Thoracic aorta (tissue), 2 donors: ENCODE measurements around the gene CCDC43. TPM values are rescaled to one million over a fixed set of nuclear protein-coding genes. Genes with fewer than 3 reads are reported as not detected.
"Not testable (repeated sequence)": the region's sequence is repeated elsewhere in the genome, so short reads cannot be mapped to it uniquely, and the experiment has no call there.

ENCODE experiments used
- ATAC-seq: fragments of 150-250 bp; one replicate; pipeline ENCODE4 v1.8.0; 2017; ENCODE audit warnings: low read depth; ENCODE audit not compliant: insufficient number of reproducible peaks, low FRiP score
- DNase-seq: peaks from one replicate; pipeline ENCODE4 v3.0.0-alpha.2; 2020; ENCODE audit warnings: low spot score
- H3K27ac ChIP-seq, 2 donors: fragments of 200-600 bp; sonication (generic); 1 replicate in 1 of 2; 2 replicates in 1 of 2; pipeline ENCODE4 v1.5.1; 2016; ENCODE audit warnings: mild to moderate bottlenecking in 2 of 2, moderate library complexity in 2 of 2
- H3K27me3 ChIP-seq: fragments of 200-600 bp; sonication (generic); replicated peaks from 2 replicates; pipeline ENCODE4 v1.6.0; 2016; ENCODE audit warnings: mild to moderate bottlenecking; ENCODE audit not compliant: insufficient read depth
- H3K36me3 ChIP-seq: fragments of 200-600 bp; sonication (generic); one replicate; pipeline ENCODE4 v1.5.1; 2016
- H3K4me1 ChIP-seq, 2 donors: fragments of 200-600 bp; sonication (generic); 1 replicate in 1 of 2; 2 replicates in 1 of 2; pipeline versions ENCODE4 v1.5.1 to v1.6.0; 2016; ENCODE audit warnings: low read depth in 2 of 2, mild to moderate bottlenecking in 1 of 2; ENCODE audit not compliant: control insufficient read depth in 1 of 2
- H3K4me3 ChIP-seq: fragments of 200-600 bp; sonication (generic); 2 replicates; pipeline ENCODE4 v1.5.1; 2016; ENCODE audit warnings: mild to moderate bottlenecking
- H3K9me3 ChIP-seq: fragments of 200-600 bp; sonication (generic); 2 replicates; pipeline ENCODE4 v1.5.1; 2016
- total RNA-seq, 2 donors: library from RNA; depleted of rRNA; stranded (reverse); fragments of >200 nt; gene quantifications; one replicate each; pipeline versions ENCODE4 v1.1.0 to v1.2.3, GENCODE V29; 2016
- TF ChIP-seq, protein P1 (sequence below): fragments of 200-600 bp; sonication (generic); IDR thresholded peaks from one replicate; pipeline ENCODE4 v1.5.1; 2019; ENCODE audit warnings: antibody characterized with exemption

CCDC43 gene
- total RNA-seq, 2 donors from 2014 or later, result 8.0 to 18.8 TPM

DNA sequence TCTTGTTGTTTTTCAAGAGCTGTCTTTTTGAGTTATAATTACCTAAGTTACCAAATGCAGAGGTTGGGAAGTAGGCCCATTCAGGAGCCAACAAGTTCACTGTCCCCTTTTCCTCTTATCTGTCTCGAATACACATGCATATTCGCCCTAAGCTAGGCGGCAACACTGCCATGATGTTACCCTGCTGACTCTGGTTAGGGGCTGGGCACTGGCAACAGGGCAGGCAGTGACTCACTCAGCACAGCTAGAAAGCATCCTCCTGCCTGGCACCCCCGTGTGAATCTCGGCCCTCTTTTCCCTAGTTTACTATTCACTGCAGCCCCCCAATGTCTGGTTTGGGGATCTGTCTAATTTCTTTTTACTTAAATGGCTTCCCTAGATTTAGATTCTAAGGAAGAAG is 32.7 kb upstream of the CCDC43 start:
- no peak overlapping the region for H3K27ac ChIP-seq
- H3K36me3 ChIP-seq, result peaks cover 4% of the 10 kb centered on the region
- TF ChIP-seq, protein P1, sequence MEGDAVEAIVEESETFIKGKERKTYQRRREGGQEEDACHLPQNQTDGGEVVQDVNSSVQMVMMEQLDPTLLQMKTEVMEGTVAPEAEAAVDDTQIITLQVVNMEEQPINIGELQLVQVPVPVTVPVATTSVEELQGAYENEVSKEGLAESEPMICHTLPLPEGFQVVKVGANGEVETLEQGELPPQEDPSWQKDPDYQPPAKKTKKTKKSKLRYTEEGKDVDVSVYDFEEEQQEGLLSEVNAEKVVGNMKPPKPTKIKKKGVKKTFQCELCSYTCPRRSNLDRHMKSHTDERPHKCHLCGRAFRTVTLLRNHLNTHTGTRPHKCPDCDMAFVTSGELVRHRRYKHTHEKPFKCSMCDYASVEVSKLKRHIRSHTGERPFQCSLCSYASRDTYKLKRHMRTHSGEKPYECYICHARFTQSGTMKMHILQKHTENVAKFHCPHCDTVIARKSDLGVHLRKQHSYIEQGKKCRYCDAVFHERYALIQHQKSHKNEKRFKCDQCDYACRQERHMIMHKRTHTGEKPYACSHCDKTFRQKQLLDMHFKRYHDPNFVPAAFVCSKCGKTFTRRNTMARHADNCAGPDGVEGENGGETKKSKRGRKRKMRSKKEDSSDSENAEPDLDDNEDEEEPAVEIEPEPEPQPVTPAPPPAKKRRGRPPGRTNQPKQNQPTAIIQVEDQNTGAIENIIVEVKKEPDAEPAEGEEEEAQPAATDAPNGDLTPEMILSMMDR, result no peak
- H3K4me3 ChIP-seq, result no peak overlapping the region
- no peaks in the 10 kb centered on the region for H3K4me1 ChIP-seq
- ATAC-seq (no peak), DNase-seq (no peak)
- no peaks in the 10 kb centered on the region for H3K27me3 ChIP-seq
- no peaks in the 10 kb centered on the region for H3K9me3 ChIP-seq

DNA sequence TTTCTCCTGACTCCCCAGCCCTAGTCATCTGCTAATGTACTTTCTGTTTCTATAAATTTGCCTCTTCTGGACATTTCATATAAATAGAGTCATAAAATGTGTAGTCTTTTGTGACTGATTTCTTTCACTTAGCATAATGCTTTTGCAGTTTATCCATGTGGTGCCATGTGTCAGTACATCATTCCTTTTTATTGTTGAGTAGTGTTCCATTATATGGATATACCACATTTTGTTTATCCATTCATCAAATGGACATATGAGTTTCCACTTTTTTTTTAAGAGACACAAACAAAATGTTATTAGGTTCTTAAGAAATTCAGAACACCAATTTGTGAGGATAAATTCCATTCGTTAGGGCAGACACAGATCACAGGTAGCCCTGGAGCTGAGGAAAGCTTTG is 29.9 kb upstream of the CCDC43 start:
- DNase-seq (no peak), ATAC-seq (no peak)
- Histone ChIP-seq H3K4me3 (no peak overlapping the region), H3K4me1 (no peaks in the 10 kb centered on the region), H3K27ac (no peak overlapping the region), H3K36me3 (peaks cover 4% of the 10 kb centered on the region), H3K9me3 (no peaks in the 10 kb centered on the region), H3K27me3 (no peaks in the 10 kb centered on the region)
- TF ChIP-seq, protein P1, result no peak

DNA sequence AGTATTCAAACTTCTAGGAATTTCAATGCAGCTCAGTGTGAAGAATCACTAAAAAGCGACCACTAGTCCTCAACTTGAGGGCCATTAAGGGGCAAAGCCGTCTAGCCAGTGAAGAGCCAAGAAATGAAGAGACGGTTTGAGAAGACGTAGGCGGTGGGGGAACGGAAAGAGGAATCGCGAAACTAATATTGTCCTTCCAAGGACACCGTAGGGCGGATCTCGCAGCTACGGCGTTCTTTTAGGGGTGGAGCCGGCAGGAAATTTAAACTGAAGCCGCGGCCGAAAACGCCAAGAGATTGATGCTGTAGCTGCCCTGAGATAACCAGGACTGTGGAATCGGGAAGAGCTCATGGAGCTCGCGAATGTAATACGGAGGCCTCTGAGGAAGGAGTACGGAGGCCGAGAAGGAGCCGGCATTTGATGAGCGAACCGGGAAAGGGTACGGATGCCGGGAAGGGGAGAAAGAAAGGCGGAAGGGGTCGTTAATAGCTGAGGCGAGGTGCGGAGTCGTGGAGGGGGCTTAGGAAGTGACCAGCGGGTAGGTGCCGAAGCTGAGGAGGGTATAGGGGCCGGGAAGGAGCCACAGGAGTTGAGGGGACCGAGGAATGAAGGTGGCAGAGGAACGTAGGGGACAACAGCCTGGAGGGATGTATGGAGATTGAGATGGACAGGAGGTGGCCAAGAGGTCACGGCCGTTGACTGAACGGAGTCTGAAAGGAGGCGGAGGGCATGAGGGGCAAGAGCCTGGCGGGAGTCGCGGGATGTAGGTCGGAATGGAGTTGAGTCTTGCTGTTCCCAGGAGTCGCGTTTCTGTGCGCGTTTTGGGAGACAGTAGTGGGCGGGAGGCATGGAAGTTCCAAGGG is 19.1 kb upstream of the CCDC43 start, which contains the start of gene DBF4B:
DBF4B (plus strand) TSS at position 265 of the 863 bp plus-strand sequence; CDS start at position 421, 156 bp downstream.
- DNase-seq (peak; percentile 22), ATAC-seq (peak; percentile 64)
- Histone ChIP-seq H3K36me3 (no peaks in the 10 kb centered on the region), H3K27me3 (no peaks in the 10 kb centered on the region), H3K27ac (peak within 1 kb of the TSS; percentile 48 to 67), H3K9me3 (no peaks in the 10 kb centered on the region), H3K4me3 (peak within 1 kb of the TSS; percentile 88), H3K4me1 (peaks cover 4 to 11% of the 10 kb centered on the region in 2 donors)
- TF ChIP-seq, protein P1, result no peak

DNA sequence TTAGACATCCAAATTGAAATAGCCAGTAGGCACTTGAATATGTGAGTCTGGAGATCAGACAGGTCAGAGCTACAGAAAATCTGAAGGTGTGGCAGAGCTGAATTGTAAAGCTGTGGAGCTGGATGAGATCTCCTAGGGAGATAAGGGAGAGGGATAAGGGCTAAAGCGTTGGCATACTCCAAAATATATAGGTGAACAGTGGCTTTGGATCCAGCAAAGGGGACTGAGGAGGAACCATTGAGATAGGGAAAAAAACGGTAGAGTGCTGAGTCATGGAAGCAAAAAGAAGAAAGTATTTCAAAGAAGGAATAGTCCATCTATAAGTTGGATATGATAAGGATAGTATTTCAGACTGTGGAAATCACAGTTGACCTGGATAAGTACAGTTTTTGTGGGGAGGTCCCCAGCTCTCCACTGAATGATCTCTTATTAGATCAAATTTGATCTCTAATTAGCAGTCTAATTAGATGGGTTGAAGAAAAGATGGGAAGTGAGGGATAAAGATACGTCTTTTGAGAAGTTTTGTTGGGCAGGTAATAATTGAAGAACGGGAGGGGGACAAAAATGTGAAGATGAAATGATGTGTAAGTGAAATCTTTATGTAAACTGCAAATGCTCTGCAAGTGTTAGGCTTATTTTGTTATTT is 18.3 kb upstream of the CCDC43 start:
- Histone ChIP-seq H3K4me3 (peak overlapping the region; percentile 88), H3K4me1 (peaks cover 4 to 11% of the 10 kb centered on the region in 2 donors), H3K27me3 (no peaks in the 10 kb centered on the region), H3K9me3 (no peaks in the 10 kb centered on the region), H3K27ac (peak overlapping the region; percentile 48 to 67), H3K36me3 (no peaks in the 10 kb centered on the region)
- ATAC-seq, result no peak
- no peak for DNase-seq
- TF ChIP-seq, protein P1, result no peak

DNA sequence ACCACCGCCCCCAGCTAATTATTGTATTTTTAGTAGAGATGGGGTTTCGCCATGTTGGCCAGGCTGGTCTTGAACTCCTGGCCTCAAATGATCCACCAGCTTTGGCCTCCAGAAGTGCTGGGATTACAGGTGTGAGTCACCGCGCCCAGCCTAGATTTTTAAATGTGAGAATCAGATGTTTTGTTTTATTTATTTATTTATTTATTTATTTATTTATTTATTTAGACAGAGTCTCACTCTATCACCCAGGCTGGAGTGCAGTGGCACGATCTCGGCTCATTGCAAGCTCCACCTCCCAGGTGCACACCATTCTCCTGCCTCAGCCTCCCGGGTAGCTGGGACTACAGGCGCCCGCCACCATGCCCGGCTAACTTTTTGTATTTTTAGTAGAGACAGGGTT is 10.7 kb upstream of the CCDC43 start:
- H3K4me1 ChIP-seq, H3K27me3 ChIP-seq, DNase-seq, H3K27ac ChIP-seq, H3K4me3 ChIP-seq, H3K36me3 ChIP-seq, H3K9me3 ChIP-seq, ATAC-seq: not testable (repeated sequence)
